CD14-positive monocyte (primary cell): ENCODE measurements around the gene NECAB3. TPM values are rescaled to one million over a fixed set of nuclear protein-coding genes. Genes with fewer than 3 reads are reported as not detected.
A peak's percentile ranks its signal among the peaks of the same experiment; 100 is the strongest.

Experiments
- DNase-seq, 3 donors: peaks; one replicate each; pipeline ENCODE4 v3.0.0-alpha.2; 2011 to 2022
- H2AFZ ChIP-seq: 2 replicates; pipeline ENCODE4 v1.6.0; 2012; ENCODE audit warnings: mild to moderate bottlenecking, low read depth, low read length, inconsistent platforms; ENCODE audit not compliant: insufficient read depth, poor library complexity, severe bottlenecking
- H3K27ac ChIP-seq, 2 donors: 1 replicate in 1 of 2; 2 replicates in 1 of 2; pipeline ENCODE4 v1.5.1; 2012 to 2013; ENCODE audit warnings: low read length in 2 of 2, control low read depth in 1 of 2, inconsistent platforms in 1 of 2, low read depth in 1 of 2, mild to moderate bottlenecking in 1 of 2
- H3K27me3 ChIP-seq, 2 donors: one replicate each; pipeline versions ENCODE4 v1.6.0 to v1.6.1; 2011 to 2013; ENCODE audit warnings: low read length in 2 of 2; ENCODE audit not compliant: control insufficient read depth in 2 of 2, insufficient read depth in 2 of 2
- H3K36me3 ChIP-seq, 2 donors: replicated peaks in 1 of 2; 1 replicate in 1 of 2; 2 replicates in 1 of 2; pipeline versions ENCODE4 v1.5.1 to v1.6.1; 2012 to 2013; ENCODE audit warnings: low read length in 2 of 2, control low read depth in 1 of 2, inconsistent platforms in 1 of 2, mild to moderate bottlenecking in 1 of 2; ENCODE audit not compliant: insufficient read depth in 2 of 2, control insufficient read depth in 1 of 2
- H3K4me1 ChIP-seq, 2 donors: 1 replicate in 1 of 2; 2 replicates in 1 of 2; pipeline versions ENCODE4 v1.5.1 to v1.6.1; 2012 to 2013; ENCODE audit warnings: low read length in 2 of 2, control low read depth in 1 of 2, inconsistent platforms in 1 of 2, mild to moderate bottlenecking in 1 of 2, moderate library complexity in 1 of 2; ENCODE audit not compliant: insufficient read depth in 2 of 2, control insufficient read depth in 1 of 2
- H3K4me2 ChIP-seq: replicated peaks from 2 replicates; pipeline ENCODE3; 2012; ENCODE audit warnings: low read length, moderate library complexity, mild to moderate bottlenecking; ENCODE audit not compliant: poor library complexity, severe bottlenecking; ENCODE audit errors: extremely low read depth
- H3K4me3 ChIP-seq, 3 experiments: fragments of 200-600 bp in 1 of 3; sonication (generic) in 1 of 3; replicated peaks in 1 of 3; 1 replicate in 2 of 3; 2 replicates in 1 of 3; pipeline ENCODE4 v1.5.1; 2011 to 2013; ENCODE audit warnings: low read length in 3 of 3, mild to moderate bottlenecking in 3 of 3, control low read depth in 2 of 3, low read depth in 2 of 3, inconsistent platforms in 1 of 3, moderate library complexity in 1 of 3
- H3K79me2 ChIP-seq: 2 replicates; pipeline ENCODE4 v1.6.0; 2012; ENCODE audit warnings: mild to moderate bottlenecking, control low read depth, inconsistent platforms, low read length, moderate library complexity; ENCODE audit not compliant: insufficient read depth
- H3K9ac ChIP-seq: 2 replicates; pipeline ENCODE4 v1.6.0; 2017; ENCODE audit warnings: low read length, mild to moderate bottlenecking; ENCODE audit not compliant: insufficient read depth, poor library complexity, severe bottlenecking
- H3K9me3 ChIP-seq, 2 donors: replicated peaks in 1 of 2; 1 replicate in 1 of 2; 2 replicates in 1 of 2; pipeline versions ENCODE4 v1.5.1 to v1.6.1; 2012 to 2013; ENCODE audit warnings: low read length in 2 of 2, control low read depth in 1 of 2; ENCODE audit not compliant: control insufficient read depth in 1 of 2, insufficient read depth in 1 of 2
- H4K20me1 ChIP-seq: 2 replicates; pipeline ENCODE4 v1.6.0; 2012; ENCODE audit warnings: mild to moderate bottlenecking, low read length, control low read depth, moderate library complexity; ENCODE audit not compliant: insufficient read depth
- H3K27ac Mint-ChIP-seq, 7 donors: one replicate each; pipeline ENCODE4 v1.8.0; 2020; ENCODE audit warnings: mild to moderate bottlenecking in 7 of 7, mixed read lengths in 7 of 7, moderate library complexity in 6 of 7, inconsistent platforms in 2 of 7
- H3K27me3 Mint-ChIP-seq, 3 donors: one replicate each; pipeline ENCODE4 v1.8.0; 2021 to 2022; ENCODE audit warnings: low read depth in 3 of 3, mild to moderate bottlenecking in 3 of 3, mixed read lengths in 3 of 3, moderate library complexity in 3 of 3, inconsistent platforms in 1 of 3
- H3K36me3 Mint-ChIP-seq, 2 donors: one replicate each; pipeline ENCODE4 v1.8.0; 2020; ENCODE audit warnings: mixed read lengths in 2 of 2, inconsistent platforms in 1 of 2, mild to moderate bottlenecking in 1 of 2
- H3K4me1 Mint-ChIP-seq: one replicate; pipeline ENCODE4 v1.8.0; 2020; ENCODE audit warnings: mild to moderate bottlenecking, mixed read lengths
- H3K4me3 Mint-ChIP-seq, 2 donors: one replicate each; pipeline ENCODE4 v1.8.0; 2020; ENCODE audit warnings: mild to moderate bottlenecking in 2 of 2, mixed read lengths in 2 of 2, moderate library complexity in 1 of 2
- H3K9me3 Mint-ChIP-seq, 7 donors: one replicate each; pipeline ENCODE4 v1.8.0; 2020 to 2022; ENCODE audit warnings: mixed read lengths in 7 of 7, mild to moderate bottlenecking in 6 of 7, moderate library complexity in 6 of 7, inconsistent platforms in 2 of 7
- WGBS: methylation state at CpG from one replicate; pipeline ENCODE4 v1.1.5; 2013; ENCODE audit warnings: missing lambda C conversion rate; ENCODE audit not compliant: insufficient coverage; 5-methylcytosine and 5-hydroxymethylcytosine counted together
- intact Hi-C, 2 donors: fragments of 100-400 bp; cut with micrococcal nuclease; formaldehyde crosslinking; loops; one replicate each; pipeline versions ENCODE4 v1.15.0 to v1.15.1; 2023
- polyA plus RNA-seq, 3 donors: library from polyadenylated mRNA; depleted of rRNA in 1 of 3; unstranded in 2 of 3; stranded (reverse) in 1 of 3; fragments of 300-500 nt in 2 of 3; fragments of >200 nt in 1 of 3; fragmentation: Illumina TruSeq in 2 of 3; gene quantifications; 1 replicate in 2 of 3; 2 replicates in 1 of 3; pipeline ENCODE4 v1.2.3, GENCODE V29; 2012 to 2021
- TF ChIP-seq, protein P1 (sequence below): fragments of 200-600 bp; IDR thresholded peaks from one replicate; pipeline ENCODE4 v1.8.0; 2022; ENCODE audit warnings: antibody characterized with exemption, mild to moderate bottlenecking

Gene NECAB3
- polyA plus RNA-seq, 3 donors = 1.3 to 12.8 (median 1.8) TPM

DNA sequence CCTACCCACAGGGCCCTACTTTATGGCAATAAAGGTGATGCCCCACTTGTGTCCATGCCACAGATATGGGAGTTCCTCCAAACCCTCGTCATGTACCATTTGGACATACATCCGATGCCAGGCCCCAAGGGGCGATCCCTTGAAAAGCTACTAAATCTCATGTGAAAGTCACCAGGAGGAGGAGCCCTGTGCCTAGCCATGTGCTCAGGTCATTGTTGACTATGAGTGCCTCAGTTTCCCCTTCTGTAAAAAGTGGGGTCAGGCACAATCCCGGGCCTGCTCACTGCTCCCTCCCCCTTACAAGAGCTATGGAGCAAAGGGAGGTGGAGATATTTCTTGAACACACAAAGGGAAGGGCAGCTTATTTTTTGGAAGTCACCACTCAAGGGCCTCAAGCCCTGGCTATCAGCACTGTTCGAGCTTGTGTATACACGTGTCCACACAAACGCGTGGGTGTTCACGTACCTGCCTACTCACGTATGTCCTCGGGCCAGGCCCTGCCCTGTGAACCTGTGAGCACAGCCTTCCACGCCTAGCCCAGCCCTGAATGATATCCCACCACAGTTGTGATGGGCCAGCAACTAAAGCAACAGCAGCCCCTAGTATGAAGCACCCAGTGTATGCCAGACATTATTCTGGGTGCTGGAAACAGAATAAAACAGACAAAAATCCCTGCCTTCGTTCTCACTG is 5.6 kb downstream of the NECAB3 start:
- H3K4me2 ChIP-seq = peak overlapping the region; percentile 94
- H2AFZ ChIP-seq = no peak overlapping the region
- 94% methylated on average over 12 of the region's 13 CpGs for WGBS
- H3K27me3 Mint-ChIP-seq = peaks cover 2 to 7% (median 2%) of the 10 kb centered on the region in 3 donors
- peaks cover 9% of the 10 kb centered on the region for H4K20me1 ChIP-seq
- no peaks in the 10 kb centered on the region for H3K9me3 ChIP-seq
- H3K4me1 Mint-ChIP-seq = peaks cover 37% of the 10 kb centered on the region
- no peaks in the 10 kb centered on the region for H3K36me3 ChIP-seq
- TF ChIP-seq, protein P1, sequence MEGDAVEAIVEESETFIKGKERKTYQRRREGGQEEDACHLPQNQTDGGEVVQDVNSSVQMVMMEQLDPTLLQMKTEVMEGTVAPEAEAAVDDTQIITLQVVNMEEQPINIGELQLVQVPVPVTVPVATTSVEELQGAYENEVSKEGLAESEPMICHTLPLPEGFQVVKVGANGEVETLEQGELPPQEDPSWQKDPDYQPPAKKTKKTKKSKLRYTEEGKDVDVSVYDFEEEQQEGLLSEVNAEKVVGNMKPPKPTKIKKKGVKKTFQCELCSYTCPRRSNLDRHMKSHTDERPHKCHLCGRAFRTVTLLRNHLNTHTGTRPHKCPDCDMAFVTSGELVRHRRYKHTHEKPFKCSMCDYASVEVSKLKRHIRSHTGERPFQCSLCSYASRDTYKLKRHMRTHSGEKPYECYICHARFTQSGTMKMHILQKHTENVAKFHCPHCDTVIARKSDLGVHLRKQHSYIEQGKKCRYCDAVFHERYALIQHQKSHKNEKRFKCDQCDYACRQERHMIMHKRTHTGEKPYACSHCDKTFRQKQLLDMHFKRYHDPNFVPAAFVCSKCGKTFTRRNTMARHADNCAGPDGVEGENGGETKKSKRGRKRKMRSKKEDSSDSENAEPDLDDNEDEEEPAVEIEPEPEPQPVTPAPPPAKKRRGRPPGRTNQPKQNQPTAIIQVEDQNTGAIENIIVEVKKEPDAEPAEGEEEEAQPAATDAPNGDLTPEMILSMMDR = no peak
- intact Hi-C loops = loop anchor here (5.0 to 10.0 kb wide), 4 partner anchors 64 to 326 kb away; partner anchors contain the start of genes RALY (in 1 of the 2) and ZNF341 (in 1 of the 2)
- peaks cover 0 to 2% (median 0%) of the 10 kb centered on the region in 7 donors for H3K9me3 Mint-ChIP-seq
- no peak for DNase-seq
- no peak overlapping the region for H3K4me3 Mint-ChIP-seq
- no peaks in the 10 kb centered on the region for H3K79me2 ChIP-seq
- H3K9ac ChIP-seq = no peak overlapping the region
- no peaks in the 10 kb centered on the region for H3K27me3 ChIP-seq
- H3K27ac ChIP-seq = no peak overlapping the region
- H3K27ac Mint-ChIP-seq = no peak overlapping the region
- peaks cover 33 to 51% of the 10 kb centered on the region in 2 donors for H3K4me1 ChIP-seq
- H3K4me3 ChIP-seq = peak overlapping the region in 1 of 3 experiments; percentile 85
- H3K36me3 Mint-ChIP-seq = peaks cover 5 to 11% of the 10 kb centered on the region in 2 donors

DNA sequence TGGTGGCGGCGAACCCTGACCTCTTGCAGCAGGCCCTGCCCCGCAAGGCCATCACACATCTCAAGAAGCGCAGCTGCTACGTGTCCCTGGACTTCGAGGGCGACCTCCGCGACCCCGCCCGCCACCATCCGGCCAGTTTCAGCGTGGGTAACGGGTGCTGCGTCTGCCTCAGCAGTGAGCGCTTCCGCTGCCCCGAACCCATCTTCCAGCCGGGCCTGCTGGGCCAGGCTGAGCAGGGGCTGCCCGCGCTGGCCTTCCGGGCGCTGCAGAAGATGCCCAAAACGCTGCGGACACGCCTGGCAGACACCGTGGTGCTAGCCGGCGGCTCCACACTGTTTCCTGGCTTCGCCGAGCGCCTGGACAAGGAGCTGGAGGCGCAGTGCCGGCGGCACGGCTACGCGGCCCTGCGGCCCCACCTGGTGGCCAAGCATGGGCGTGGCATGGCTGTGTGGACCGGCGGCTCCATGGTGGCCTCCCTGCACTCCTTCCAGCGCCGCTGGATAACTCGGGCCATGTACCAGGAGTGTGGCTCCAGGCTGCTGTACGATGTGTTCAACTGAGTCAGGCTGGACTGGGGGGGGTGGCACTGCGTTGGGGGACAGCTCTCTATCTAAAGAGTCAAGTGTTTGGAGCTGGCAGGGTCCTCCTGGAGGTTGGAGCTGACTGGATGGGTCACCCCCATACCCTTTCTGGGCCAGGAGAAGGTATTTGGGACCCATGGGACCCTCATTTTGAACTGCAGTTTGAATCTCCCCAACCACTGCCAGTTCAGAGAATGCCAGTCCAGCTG is 6.4 kb downstream of the NECAB3 start:
- Histone ChIP-seq H3K27me3 (no peaks in the 10 kb centered on the region), H3K9me3 (no peaks in the 10 kb centered on the region), H4K20me1 (peaks cover 9% of the 10 kb centered on the region), H3K9ac (peak overlapping the region; percentile 68), H3K4me1 (peaks cover 34 to 50% of the 10 kb centered on the region in 2 donors), H3K4me2 (peak overlapping the region; percentile 94), H3K27ac (peak overlapping the region in 1 of 2 donors; percentile 69), H3K36me3 (no peaks in the 10 kb centered on the region), H2AFZ (peak overlapping the region; percentile 93), H3K79me2 (no peaks in the 10 kb centered on the region), H3K4me3 (peak overlapping the region; percentile 44 to 85 (median 51))
- Mint-ChIP-seq H3K9me3 (peaks cover 0 to 3% (median 0%) of the 10 kb centered on the region in 7 donors), H3K27ac (peak overlapping the region in 4 of 7 donors; percentile 28 to 41 (median 32)), H3K27me3 (peaks cover 2 to 6% (median 3%) of the 10 kb centered on the region in 3 donors), H3K4me1 (peaks cover 34% of the 10 kb centered on the region), H3K4me3 (peak overlapping the region; percentile 79 to 80), H3K36me3 (peaks cover 5 to 11% of the 10 kb centered on the region in 2 donors)
- intact Hi-C loops = loop anchor here (1.0 to 10.0 kb wide), 6 partner anchors 18 to 327 kb away; partner anchors contain the start of genes E2F1 (in 1 of the 2), RALY (in 1 of the 2) and ZNF341 (in 1 of the 2)
- peak; percentile 71 to 76 (median 75) for DNase-seq
- WGBS = 12% methylated on average over 46 of the region's 47 CpGs
- TF ChIP-seq, protein P1 = peak; percentile 92
